NCI-H1105 (cell line): Measurements from ENCODE around the gene FARP2.

Experiments used
- DNase-seq: peaks from one replicate; lab custom pipeline; 2025; lab: John Stamatoyannopoulos, UW

Gene FARP2

GRCh38 chr2:241459520-241459919 lies 103.4 kb downstream of the FARP2 start:
- DNase-seq: no peak

- DNase-seq: no peak
Measured at GRCh38 chr2:241460631-241461030, 104.5 kb downstream of the FARP2 start.

- no peak for DNase-seq
Measured at GRCh38 chr2:241461693-241462677, 105.9 kb downstream of the FARP2 start.

GRCh38 chr2:241463276-241464135 lies 107.4 kb downstream of the FARP2 start:
- no peak for DNase-seq

GRCh38 chr2:241465543-241465942 lies 109.5 kb downstream of the FARP2 start:
- no peak for DNase-seq

GRCh38 chr2:241466230-241466629 lies 110.1 kb downstream of the FARP2 start:
- no peak for DNase-seq

GRCh38 chr2:241467777-241468475 lies 111.8 kb downstream of the FARP2 start:
- no peak for DNase-seq

GRCh38 chr2:241468476-241468781 lies 112.3 kb downstream of the FARP2 start:
- no peak for DNase-seq

GRCh38 chr2:241469746-241470145 lies 113.7 kb downstream of the FARP2 start:
- no peak for DNase-seq

GRCh38 chr2:241473399-241473798 lies 117.3 kb downstream of the FARP2 start:
- DNase-seq: no peak

- DNase-seq: no peak
Measured at GRCh38 chr2:241475267-241475666, 119.2 kb downstream of the FARP2 start.

GRCh38 chr2:241478166-241478565 lies 122.1 kb downstream of the FARP2 start:
- DNase-seq: no peak

GRCh38 chr2:241479026-241479898 lies 123.2 kb downstream of the FARP2 start:
- DNase-seq: no peak

- no peak for DNase-seq
Measured at GRCh38 chr2:241481687-241482086, 125.6 kb downstream of the FARP2 start.

- DNase-seq: no peak
Measured at GRCh38 chr2:241482126-241482955, 126.3 kb downstream of the FARP2 start.

GRCh38 chr2:241483305-241483704 lies 127.2 kb downstream of the FARP2 start:
- no peak for DNase-seq

GRCh38 chr2:241485172-241485911 lies 129.3 kb downstream of the FARP2 start:
- DNase-seq: no peak

- DNase-seq: no peak
Measured at GRCh38 chr2:241489088-241489487, 133.0 kb downstream of the FARP2 start.
